HCT116 (cell line): Measurements from ENCODE around the gene TCL1B. TPM values are rescaled to one million over a fixed set of nuclear protein-coding genes. Genes with fewer than 3 reads are reported as not detected.
"Not testable (repeated sequence)": the region's sequence is repeated elsewhere in the genome, so short reads cannot be mapped to it uniquely, and the experiment has no call there.

Experiments used
- ATAC-seq: fragments of 200-7000 bp; cut with Tn5 transposase; 2 replicates; pipeline ENCODE4 v1.9.1; 2020; ENCODE audit warnings: mild to moderate bottlenecking, moderate library complexity
- BruUV-seq: library from RNA; stranded (reverse); fragments of 400-500 nt; replicated peaks from 2 replicates; lab custom pipeline; 2021; lab: Mats Ljungman, UMichigan
- CTCF ChIA-PET: fragments of 300-600 bp; sonication (Branson Sonifier 250); formaldehyde crosslinking; loops from one replicate; lab custom pipeline; 2021; ENCODE audit warnings: antibody characterized with exemption; lab: Charles Lee
- POLR2A ChIA-PET: fragments of 300-600, 350-600 bp; sonication (Branson Sonifier 250); formaldehyde crosslinking; loops from one replicate; lab custom pipeline; 2021; ENCODE audit warnings: antibody characterized with exemption; lab: Charles Lee
- RAD21 ChIA-PET, 2 experiments: fragments of 300-600 bp; sonication (Branson Sonifier 250); formaldehyde crosslinking; loops; one replicate each; lab custom pipeline; 2023; ENCODE audit warnings: low total read pairs in 2 of 2; ENCODE audit not compliant: uncharacterized antibody in 2 of 2, unreplicated experiment in 2 of 2, low non-redundant PET in 1 of 2; lab: Charles Lee
- DNase-seq: peaks from one replicate; pipeline ENCODE4 v3.0.0-alpha.2; 2010; ENCODE audit warnings: low read depth, low spot score
- H2AFZ ChIP-seq: fragments of 200-600 bp; shearing (Covaris generic), sonication (generic); 2 replicates; pipeline ENCODE4 v1.6.1; 2017; ENCODE audit warnings: low read depth, mixed run types, mixed read lengths, antibody characterized with exemption, low read length; ENCODE audit not compliant: poor library complexity, severe bottlenecking
- H3K27ac ChIP-seq: 2 replicates; pipeline ENCODE4 v1.5.1; 2012; ENCODE audit warnings: low read depth, low read length
- H3K27me3 ChIP-seq: fragments of 200-600 bp; sonication (generic); 2 replicates; pipeline ENCODE4 v1.6.1; 2016; ENCODE audit warnings: mixed run types, low read length, mixed read lengths; ENCODE audit not compliant: insufficient read depth
- H3K36me3 ChIP-seq, 2 experiments: fragments of 200-500 bp in 1 of 2; fragments of 200-600 bp in 1 of 2; sonication (Bioruptor generic) in 1 of 2; sonication (generic) in 1 of 2; 2 replicates each; pipeline versions ENCODE4 v1.5.1 to v1.6.1; 2014 to 2016; ENCODE audit warnings: low read length in 2 of 2, inconsistent platforms in 1 of 2, mixed read lengths in 1 of 2, mixed run types in 1 of 2; ENCODE audit not compliant: insufficient read depth in 2 of 2, control insufficient read depth in 1 of 2
- H3K4me1 ChIP-seq, 2 experiments: fragments of 200-600 bp in 1 of 2; sonication (generic) in 1 of 2; 2 replicates each; pipeline versions ENCODE4 v1.5.1 to v1.6.1; 2012 to 2017; ENCODE audit warnings: low read length in 2 of 2, inconsistent platforms in 1 of 2, mild to moderate bottlenecking in 1 of 2, mixed read lengths in 1 of 2, mixed run types in 1 of 2, moderate library complexity in 1 of 2; ENCODE audit not compliant: insufficient read depth in 2 of 2, control insufficient read depth in 1 of 2
- H3K4me2 ChIP-seq: fragments of 200-600 bp; sonication (generic); 2 replicates; pipeline ENCODE4 v1.6.1; 2017; ENCODE audit warnings: mixed run types, low read length, mixed read lengths
- H3K4me3 ChIP-seq, 2 experiments: fragments of 200-600 bp in 1 of 2; sonication (generic) in 1 of 2; replicated peaks in 1 of 2; 2 replicates each; pipeline ENCODE4 v1.5.1; 2011 to 2016; ENCODE audit warnings: low read length in 2 of 2, control low read depth in 1 of 2, low read depth in 1 of 2, mild to moderate bottlenecking in 1 of 2, mixed read lengths in 1 of 2, mixed run types in 1 of 2
- H3K79me2 ChIP-seq: fragments of 200-600 bp; sonication (generic); 2 replicates; pipeline ENCODE4 v1.6.1; 2017; ENCODE audit warnings: mild to moderate bottlenecking, mixed run types, low read length, moderate library complexity, mixed read lengths; ENCODE audit not compliant: insufficient read depth
- H3K9ac ChIP-seq: fragments of 200-600 bp; sonication (generic); 2 replicates; pipeline ENCODE4 v1.6.1; 2016; ENCODE audit warnings: low read length, mixed read lengths
- H3K9me2 ChIP-seq: fragments of 200-600 bp; sonication (generic), shearing (Covaris generic); 2 replicates; pipeline ENCODE4 v1.6.1; 2017; ENCODE audit warnings: mixed run types, mild to moderate bottlenecking, moderate library complexity; ENCODE audit not compliant: insufficient read depth
- H3K9me3 ChIP-seq, 2 experiments: fragments of 200-500 bp in 1 of 2; fragments of 200-600 bp in 1 of 2; sonication (Bioruptor generic) in 1 of 2; sonication (generic) in 1 of 2; 2 replicates each; pipeline ENCODE4 v1.6.1; 2014 to 2017; ENCODE audit warnings: low read length in 2 of 2, mixed read lengths in 2 of 2, inconsistent platforms in 1 of 2, low read depth in 1 of 2, mild to moderate bottlenecking in 1 of 2, mixed run types in 1 of 2, moderate library complexity in 1 of 2; ENCODE audit not compliant: control insufficient read depth in 1 of 2, insufficient read depth in 1 of 2
- H4K20me1 ChIP-seq: fragments of 200-600 bp; sonication (generic), shearing (Covaris generic); 2 replicates; pipeline ENCODE4 v1.6.1; 2017; ENCODE audit warnings: mixed run types, mild to moderate bottlenecking, moderate library complexity; ENCODE audit not compliant: insufficient read depth
- CEBPB ChIP-seq: IDR thresholded peaks from 2 replicates; pipeline ENCODE4 v1.6.1; 2012; ENCODE audit warnings: low read depth
- CTCF ChIP-seq, 3 experiments: fragments of 200-600 bp in 1 of 3; sonication (generic) in 1 of 3; IDR thresholded peaks in 2 of 3; conservative IDR thresholded peaks in 1 of 3; 2 replicates each; pipeline ENCODE4 v1.5.1; 2012 to 2017; ENCODE audit warnings: low read depth in 2 of 3, low read length in 2 of 3, antibody characterized with exemption in 1 of 3, borderline replicate concordance in 1 of 3, control low read depth in 1 of 3, mild to moderate bottlenecking in 1 of 3, mixed read lengths in 1 of 3, mixed run types in 1 of 3, moderate library complexity in 1 of 3; ENCODE audit not compliant: insufficient read depth in 1 of 3
- EZH2 ChIP-seq: fragments of 200-600 bp; sonication (generic); IDR thresholded peaks from 2 replicates; pipeline ENCODE4 v1.6.1; 2017; ENCODE audit warnings: antibody characterized with exemption, mixed run types
- FOSL1 ChIP-seq: IDR thresholded peaks from 2 replicates; pipeline ENCODE4 v1.6.1; 2012; ENCODE audit warnings: low read depth
- POLR2A ChIP-seq: IDR thresholded peaks from 2 replicates; pipeline ENCODE4 v1.7.0; 2011; ENCODE audit warnings: borderline replicate concordance; ENCODE audit not compliant: insufficient read depth, insufficient read length; ENCODE audit errors: extremely low read depth
- TCF7L2 ChIP-seq: IDR thresholded peaks from 2 replicates; pipeline ENCODE4 v1.7.0; 2011; ENCODE audit warnings: borderline replicate concordance, inconsistent platforms; ENCODE audit not compliant: insufficient read depth, insufficient read length; ENCODE audit errors: extremely low read depth
- intact Hi-C: fragments of 100-400 bp; cut with micrococcal nuclease; formaldehyde crosslinking; loops from 2 replicates; pipeline ENCODE4 v1.10.0; 2022
- total RNA-seq: library from RNA; stranded (reverse); gene quantifications from one replicate; pipeline ENCODE4 v1.2.1, GENCODE V29; 2021; ENCODE audit not compliant: unreplicated experiment

Gene TCL1B
- total RNA-seq, 1 experiment from 2014 or later: not detected

- intact Hi-C loops: no loop called here
- Histone ChIP-seq H3K9ac (no peak overlapping the region), H3K27me3 (peaks cover 15% of the 10 kb centered on the region), H3K79me2 (no peaks in the 10 kb centered on the region), H3K4me2 (no peak overlapping the region), H3K4me1 (peaks cover 3 to 5% of the 10 kb centered on the region in 2 experiments; a peak in 2 of 4 replicates), H3K36me3 (no peaks in the 10 kb centered on the region), H2AFZ (no peak overlapping the region), H3K9me3 (no peaks in the 10 kb centered on the region), H3K4me3 (no peak overlapping the region), H4K20me1 (no peaks in the 10 kb centered on the region), H3K27ac (no peak overlapping the region), H3K9me2 (no peaks in the 10 kb centered on the region)
- no peak for DNase-seq
- ATAC-seq: no peak
- ChIA-PET RAD21 (no interaction called here), CTCF (no interaction called here), POLR2A (no interaction called here)
- BruUV-seq: no TSS peak
- TF ChIP-seq CEBPB (no peak), POLR2A (no peak), TCF7L2 (no peak), FOSL1 (no peak), EZH2 (no peak)
Measured at GRCh38 chr14:95664546-95664945, 21.7 kb upstream of the TCL1B start.

GRCh38 chr14:95665530-95665929, 20.7 kb upstream of the TCL1B start:
- peaks cover 11% of the 10 kb centered on the region; the same call in 1 of the 2 replicates for H3K27me3 ChIP-seq
- H3K27ac ChIP-seq, H3K36me3 ChIP-seq, H3K79me2 ChIP-seq, H3K4me3 ChIP-seq, H3K9me2 ChIP-seq, CTCF ChIA-PET, H3K4me2 ChIP-seq, DNase-seq, intact Hi-C loops, H3K4me1 ChIP-seq, H3K9me3 ChIP-seq, POLR2A ChIA-PET, RAD21 ChIA-PET, H3K9ac ChIP-seq, BruUV-seq, H2AFZ ChIP-seq, H4K20me1 ChIP-seq: not testable (repeated sequence)
- TF ChIP-seq CTCF (IDR thresholded peaks at IDR 0.05 in 2 of 3, conservative IDR thresholded peaks at IDR 0.05 in 1 of 3; ENCODE audit: borderline replicate concordance in 1 of 3, insufficient read depth in 1 of 3, low read depth in 2 of 3, low read length in 2 of 3): peak in 1 of 3 experiments; percentile 18; a peak in 1 of 6 replicates
- ATAC-seq: peak; percentile 62
